Activated CD4-positive, alpha-beta T cell treated with anti-CD3 and anti-CD28 coated beads, Interleukin-2, amount 50 U/mL, for 4 hours (primary cell): Measurements from ENCODE around the gene EDIL3.

ENCODE experiments used
- DNase-seq, 2 experiments: peaks; one replicate each; pipeline ENCODE4 v3.0.0-alpha.2; 2020

Gene EDIL3

GRCh38 chr5:84255315-84255714, 129.4 kb downstream of the EDIL3 start:
- DNase-seq = no peak

GRCh38 chr5:84253946-84254345, 130.7 kb downstream of the EDIL3 start:
- no peak for DNase-seq

- DNase-seq = no peak
Measured at GRCh38 chr5:84251503-84251902, 133.2 kb downstream of the EDIL3 start.

- no peak for DNase-seq
Measured at GRCh38 chr5:84249918-84250630, 134.6 kb downstream of the EDIL3 start.

- no peak for DNase-seq
Measured at GRCh38 chr5:84248013-84248412, 136.7 kb downstream of the EDIL3 start.

GRCh38 chr5:84242286-84242685, 142.4 kb downstream of the EDIL3 start:
- DNase-seq = no peak

GRCh38 chr5:84239494-84239893, 145.2 kb downstream of the EDIL3 start:
- DNase-seq = no peak

GRCh38 chr5:84237126-84237525, 147.6 kb downstream of the EDIL3 start:
- no peak for DNase-seq

- no peak for DNase-seq
Measured at GRCh38 chr5:84231433-84231832, 153.2 kb downstream of the EDIL3 start.

- DNase-seq = no peak
Measured at GRCh38 chr5:84229045-84229444, 155.6 kb downstream of the EDIL3 start.

GRCh38 chr5:84228266-84228665, 156.4 kb downstream of the EDIL3 start:
- no peak for DNase-seq

- no peak for DNase-seq
Measured at GRCh38 chr5:84227236-84227635, 157.4 kb downstream of the EDIL3 start.

GRCh38 chr5:84218546-84218945, 166.1 kb downstream of the EDIL3 start:
- no peak for DNase-seq

GRCh38 chr5:84215521-84215920, 169.2 kb downstream of the EDIL3 start:
- DNase-seq = no peak

GRCh38 chr5:84213861-84214260, 170.8 kb downstream of the EDIL3 start:
- no peak for DNase-seq

GRCh38 chr5:84213212-84213611, 171.5 kb downstream of the EDIL3 start:
- no peak for DNase-seq

GRCh38 chr5:84204772-84205171, 179.9 kb downstream of the EDIL3 start:
- DNase-seq = no peak

- no peak for DNase-seq
Measured at GRCh38 chr5:84202136-84202535, 182.5 kb downstream of the EDIL3 start.

- DNase-seq = no peak
Measured at GRCh38 chr5:84197538-84197937, 187.1 kb downstream of the EDIL3 start.

- no peak for DNase-seq
Measured at GRCh38 chr5:84191281-84191680, 193.4 kb downstream of the EDIL3 start.

- no peak for DNase-seq
Measured at GRCh38 chr5:84184857-84185256, 199.8 kb downstream of the EDIL3 start.

GRCh38 chr5:84181093-84181492, 203.6 kb downstream of the EDIL3 start:
- DNase-seq = no peak

- no peak for DNase-seq
Measured at GRCh38 chr5:84168841-84169240, 215.8 kb downstream of the EDIL3 start.

GRCh38 chr5:84163671-84164070, 221.0 kb downstream of the EDIL3 start:
- no peak for DNase-seq

GRCh38 chr5:84162695-84163094, 222.0 kb downstream of the EDIL3 start:
- DNase-seq = no peak
